ENCODE measurements around the gene TMEM164. TPM values are rescaled to one million over a fixed set of nuclear protein-coding genes. Genes with fewer than 3 reads are reported as not detected.

The TMEM164 gene
- total and polyA plus RNA-seq, 7 donors, result 14.5 to 42.4 (median 31.7) TPM

DNA sequence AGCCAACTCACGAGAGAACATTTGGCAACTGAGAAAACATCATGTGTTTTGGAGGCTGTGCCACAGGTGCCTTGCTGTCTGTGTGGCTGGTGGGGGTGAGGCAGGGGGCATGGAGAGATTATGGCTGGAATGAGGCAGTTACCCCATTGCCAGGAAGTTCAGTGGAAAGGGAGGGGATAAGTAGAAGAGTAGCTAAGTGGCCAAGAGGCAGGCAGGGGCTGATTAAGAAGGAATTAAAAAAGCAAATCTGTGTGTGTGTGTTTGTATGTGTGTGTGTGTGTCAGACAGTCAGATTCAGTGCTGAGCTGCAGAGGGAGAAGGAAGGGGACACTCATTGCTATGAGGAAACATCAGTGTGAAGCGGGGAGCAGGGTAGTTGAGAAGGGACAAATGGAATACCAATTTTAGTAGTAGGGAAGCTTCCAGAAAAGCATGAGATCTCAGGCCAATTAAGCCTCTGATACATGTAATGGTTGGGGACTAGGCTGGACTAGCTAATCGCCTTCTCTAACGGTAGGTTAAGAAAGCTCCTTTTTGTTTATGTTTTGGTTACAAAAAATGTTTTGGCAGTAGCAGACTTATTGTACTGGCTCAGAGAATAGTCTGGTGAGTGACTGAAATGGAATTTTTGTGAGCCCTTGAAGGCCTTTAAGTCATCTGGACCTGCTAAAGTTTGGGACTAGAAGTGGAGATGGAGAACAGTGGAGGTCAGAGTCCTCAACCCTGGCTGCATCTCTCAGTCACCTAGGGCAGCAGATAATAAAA is 18.5 kb downstream of the TMEM164 start:
- peak overlapping the region; percentile 47 for H3K27ac ChIP-seq
- intact Hi-C loops (cut with DNase I), result loop anchor here in 1 of 2 donors (10.0 kb wide), 1 partner anchor 123 kb away; no protein-coding TSS in a partner anchor
- H3K27me3 ChIP-seq (ENCODE audit: insufficient read depth in 3 of 3, low read length in 2 of 3), result peaks cover 0 to 16% (median 0%) of the 10 kb centered on the region in 3 donors
- no peaks in the 10 kb centered on the region for H3K9me3 ChIP-seq
- peaks cover 15% of the 10 kb centered on the region for H3K4me1 ChIP-seq
- WGBS, 3 donors, result 40 to 52% (median 40%) methylated on average over 4 of the region's 4 CpGs
- DNase-seq, result no peak
- ATAC-seq, result peak; percentile 31 to 71 (median 55)
- TF ChIP-seq, protein P1, sequence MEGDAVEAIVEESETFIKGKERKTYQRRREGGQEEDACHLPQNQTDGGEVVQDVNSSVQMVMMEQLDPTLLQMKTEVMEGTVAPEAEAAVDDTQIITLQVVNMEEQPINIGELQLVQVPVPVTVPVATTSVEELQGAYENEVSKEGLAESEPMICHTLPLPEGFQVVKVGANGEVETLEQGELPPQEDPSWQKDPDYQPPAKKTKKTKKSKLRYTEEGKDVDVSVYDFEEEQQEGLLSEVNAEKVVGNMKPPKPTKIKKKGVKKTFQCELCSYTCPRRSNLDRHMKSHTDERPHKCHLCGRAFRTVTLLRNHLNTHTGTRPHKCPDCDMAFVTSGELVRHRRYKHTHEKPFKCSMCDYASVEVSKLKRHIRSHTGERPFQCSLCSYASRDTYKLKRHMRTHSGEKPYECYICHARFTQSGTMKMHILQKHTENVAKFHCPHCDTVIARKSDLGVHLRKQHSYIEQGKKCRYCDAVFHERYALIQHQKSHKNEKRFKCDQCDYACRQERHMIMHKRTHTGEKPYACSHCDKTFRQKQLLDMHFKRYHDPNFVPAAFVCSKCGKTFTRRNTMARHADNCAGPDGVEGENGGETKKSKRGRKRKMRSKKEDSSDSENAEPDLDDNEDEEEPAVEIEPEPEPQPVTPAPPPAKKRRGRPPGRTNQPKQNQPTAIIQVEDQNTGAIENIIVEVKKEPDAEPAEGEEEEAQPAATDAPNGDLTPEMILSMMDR (IDR thresholded peaks at IDR 0.05), result no peak
- H3K4me3 ChIP-seq, result no peak overlapping the region
- H3K36me3 ChIP-seq (ENCODE audit: insufficient read depth in 1 of 2, low read depth in 1 of 2), result peaks cover 0 to 8% of the 10 kb centered on the region in 2 donors

DNA sequence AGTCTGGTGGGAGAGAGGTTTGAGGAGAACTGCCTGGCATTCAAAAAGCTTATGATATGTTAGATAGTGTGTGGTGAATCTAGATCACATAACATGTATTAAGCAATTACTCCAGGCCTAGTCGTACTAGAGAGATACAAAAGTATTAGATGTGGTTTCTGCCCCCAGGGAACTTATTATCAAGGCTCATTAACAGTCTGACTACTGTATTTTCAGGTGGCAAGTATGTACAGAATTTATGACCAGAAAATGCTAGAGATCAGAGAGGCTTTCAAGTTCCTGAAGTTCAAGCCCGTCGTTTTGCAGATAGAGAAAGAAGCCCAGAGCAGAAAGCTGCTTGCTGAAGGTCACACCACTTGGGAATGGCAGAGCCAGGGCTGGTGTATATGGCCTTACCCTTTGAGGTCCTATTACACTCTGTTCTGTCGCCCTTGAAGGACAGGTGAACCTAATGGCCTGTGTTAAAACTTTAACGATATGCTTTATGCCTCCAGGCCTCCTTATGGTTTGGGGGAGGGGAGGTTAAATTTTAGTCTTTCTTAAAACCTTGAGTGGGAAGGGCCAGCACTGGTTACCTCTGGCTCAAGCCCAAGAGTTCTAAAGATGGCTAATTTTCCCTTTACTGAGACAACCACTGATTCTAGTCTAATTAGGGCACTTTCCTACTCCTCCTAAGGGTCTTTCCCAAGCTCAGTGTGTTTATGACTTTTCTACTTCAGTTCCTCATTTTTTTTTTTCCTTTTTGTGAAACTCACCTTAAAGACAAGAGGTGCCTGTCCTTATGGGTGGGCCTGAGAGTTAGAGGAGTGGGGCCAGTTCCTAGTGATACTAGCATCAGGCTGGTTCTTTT is 19.9 kb downstream of the TMEM164 start:
- TF ChIP-seq, protein P1 (IDR thresholded peaks at IDR 0.05), result no peak
- no peak overlapping the region for H3K4me3 ChIP-seq
- H3K36me3 ChIP-seq (ENCODE audit: insufficient read depth in 1 of 2, low read depth in 1 of 2), result peaks cover 0 to 6% of the 10 kb centered on the region in 2 donors
- DNase-seq (no peak), ATAC-seq (peak; percentile 46 to 66 (median 61))
- peaks cover 15% of the 10 kb centered on the region for H3K4me1 ChIP-seq
- no peaks in the 10 kb centered on the region for H3K9me3 ChIP-seq
- peak overlapping the region; percentile 47 for H3K27ac ChIP-seq
- peaks cover 0 to 16% (median 0%) of the 10 kb centered on the region in 3 donors for H3K27me3 ChIP-seq (ENCODE audit: insufficient read depth in 3 of 3, low read length in 2 of 3)
- 26 to 44% (median 34%) methylated on average over 5 of the region's 5 CpGs for WGBS, 3 donors
- intact Hi-C loops (cut with DNase I), result loop anchor here in 1 of 2 donors (10.0 kb wide), 1 partner anchor 122 kb away; no protein-coding TSS in a partner anchor

DNA sequence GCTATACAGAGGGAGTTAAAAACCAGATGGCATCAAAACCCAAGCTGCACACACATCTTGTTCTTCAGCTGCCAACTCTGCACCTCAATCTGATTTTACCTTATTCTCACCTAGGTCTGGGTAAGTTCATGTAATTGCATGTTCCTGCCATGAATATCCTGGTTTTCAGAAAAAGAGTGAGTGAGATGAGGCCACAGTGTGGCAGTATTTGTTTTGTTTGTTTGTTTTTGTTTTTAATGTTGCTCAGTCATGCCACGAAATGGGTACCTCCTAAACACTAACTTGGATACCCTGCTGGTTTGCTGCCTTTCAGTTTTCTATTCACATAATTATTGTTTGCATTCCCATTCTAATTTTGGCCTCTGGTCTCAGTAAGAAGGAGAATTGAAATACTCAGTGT is 22.5 kb downstream of the TMEM164 start:
- no peaks in the 10 kb centered on the region for H3K36me3 ChIP-seq (ENCODE audit: insufficient read depth in 1 of 2, low read depth in 1 of 2)
- WGBS, 3 donors, result 36 to 90% (median 45%) methylated on average over 1 of the region's 1 CpG
- intact Hi-C loops (cut with DNase I), result loop anchor here in 1 of 2 donors (10.0 kb wide), 1 partner anchor 119 kb away; no protein-coding TSS in a partner anchor
- DNase-seq (no peak), ATAC-seq (peak in 1 of 4 donors; percentile 26)
- peak overlapping the region; percentile 30 for H3K27ac ChIP-seq
- no peak overlapping the region for H3K4me3 ChIP-seq
- no peaks in the 10 kb centered on the region for H3K9me3 ChIP-seq
- peaks cover 9% of the 10 kb centered on the region for H3K4me1 ChIP-seq
- H3K27me3 ChIP-seq (ENCODE audit: insufficient read depth in 3 of 3, low read length in 2 of 3), result peaks cover 0 to 1% (median 0%) of the 10 kb centered on the region in 3 donors
- TF ChIP-seq, protein P1 (IDR thresholded peaks at IDR 0.05), result no peak

DNA sequence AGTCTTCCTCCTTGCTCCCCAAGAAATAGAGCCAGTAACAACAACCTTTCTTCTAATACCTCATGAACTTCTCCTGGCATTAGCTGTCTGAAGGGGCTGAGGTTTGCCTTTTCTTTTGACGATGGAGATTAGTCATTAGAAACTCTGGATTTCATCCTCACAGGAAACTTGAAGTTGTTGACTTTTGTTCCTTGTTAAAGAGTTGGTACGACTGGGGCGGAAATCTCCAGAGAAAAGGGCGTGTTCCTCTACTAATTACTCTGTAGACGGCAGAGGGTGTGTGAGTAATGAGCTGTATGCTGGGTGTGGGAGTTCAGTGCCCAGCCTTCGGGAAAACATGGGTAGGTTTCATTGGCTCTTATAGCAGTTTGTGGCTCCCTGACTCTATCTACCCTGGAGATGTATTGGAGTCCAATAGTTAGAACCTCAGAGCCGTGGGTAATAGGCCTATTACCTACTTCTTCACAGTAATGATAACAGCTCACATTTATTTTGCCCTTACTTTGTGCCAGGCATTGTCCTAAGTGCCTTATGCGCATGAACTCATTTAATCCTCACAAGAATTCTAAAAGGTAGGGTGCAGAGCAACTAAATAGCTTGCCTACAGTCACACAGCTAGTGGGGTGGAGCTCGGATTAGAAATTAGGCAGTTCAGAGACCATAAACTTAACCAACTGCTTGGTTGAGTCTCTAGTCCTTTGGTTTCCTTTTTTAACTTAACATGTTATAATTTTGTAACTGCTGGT is 23.4 kb downstream of the TMEM164 start:
- no peaks in the 10 kb centered on the region for H3K9me3 ChIP-seq
- H3K36me3 ChIP-seq (ENCODE audit: insufficient read depth in 1 of 2, low read depth in 1 of 2), result no peaks in the 10 kb centered on the region
- H3K4me3 ChIP-seq, result no peak overlapping the region
- H3K27ac ChIP-seq, result peak overlapping the region; percentile 30
- peaks cover 9% of the 10 kb centered on the region for H3K4me1 ChIP-seq
- peak in 3 of 4 donors; percentile 23 to 40 (median 37) for ATAC-seq
- H3K27me3 ChIP-seq (ENCODE audit: insufficient read depth in 3 of 3, low read length in 2 of 3), result no peaks in the 10 kb centered on the region
- 51 to 71% (median 53%) methylated on average over 9 of the region's 9 CpGs for WGBS, 3 donors
- intact Hi-C loops (cut with DNase I), result loop anchor here in 1 of 2 donors (10.0 kb wide), 1 partner anchor 119 kb away; no protein-coding TSS in a partner anchor
- no peak for DNase-seq
- TF ChIP-seq, protein P1 (IDR thresholded peaks at IDR 0.05), result no peak
